ENCODE measurements around the gene ZNF468. TPM values are rescaled to one million over a fixed set of nuclear protein-coding genes. Genes with fewer than 3 reads are reported as not detected.

Gene ZNF468
- total and polyA plus RNA-seq, 10 of the 15 experiments (the other 5 are each of a cell fraction or from before 2014, with no cell fraction given), result 3.9 to 18.8 (median 9.3) TPM

- no peaks in the 10 kb centered on the region for H3K27me3 ChIP-seq (replicated peaks in 1 of 2; ENCODE audit: control insufficient read depth in 2 of 2, insufficient read depth in 2 of 2, low read length in 1 of 2)
- H3K9me3 ChIP-seq (replicated peaks; ENCODE audit: control insufficient read depth, insufficient read depth, low read length), result no peaks in the 10 kb centered on the region; the same call in 2 of the 3 replicates
- intact Hi-C loops (cut with micrococcal nuclease; ENCODE audit: unreplicated experiment) (no loop called here), in situ Hi-C loops (cut with MboI) (no loop called here)
- no peaks in the 10 kb centered on the region for H3K79me2 ChIP-seq (ENCODE audit: control insufficient read depth, insufficient read depth, low read length)
- ChIA-PET RAD21 (ENCODE audit: unreplicated experiment) (no interaction called here), POLR2A (interaction anchor here (0.8 kb wide), 1 partner anchor 11 kb away, joined by 3 read pairs; no protein-coding TSS in a partner anchor), CTCF (no interaction called here), SMC1A (ENCODE audit: uncharacterized antibody, unreplicated experiment) (no interaction called here)
- H3K4me2 ChIP-seq (ENCODE audit: control insufficient read depth, insufficient read depth), result no peak overlapping the region
- no peak for DNase-seq (ENCODE audit: low read depth, low spot score)
- no peak overlapping the region for H3K27ac ChIP-seq (ENCODE audit: control insufficient read depth, insufficient read depth)
- no peaks in the 10 kb centered on the region for H4K20me1 ChIP-seq (ENCODE audit: control insufficient read depth, insufficient read depth)
- 51% methylated on average over 4 of the region's 4 CpGs for WGBS (ENCODE audit: insufficient coverage, insufficient replicate concordance, low lambda C conversion rate, missing lambda C conversion rate)
- FAIRE-seq, result no peak
- no TSS peak for BruUV-seq (replicated peaks)
- ATAC-seq, result no peak
- no peak overlapping the region for H3K4me3 ChIP-seq
- no peak overlapping the region for H3K9ac ChIP-seq (ENCODE audit: control insufficient read depth, insufficient read depth, low read length)
- no peaks in the 10 kb centered on the region for H3K4me1 ChIP-seq (ENCODE audit: control insufficient read depth, insufficient read depth, low read length)
- H3K36me3 ChIP-seq (ENCODE audit: control insufficient read depth in 2 of 2, insufficient read depth in 2 of 2, low read length in 1 of 2), result no peaks in the 10 kb centered on the region; a peak in 1 of 4 replicates
- H2AFZ ChIP-seq (ENCODE audit: control insufficient read depth, low read depth, low read length), result no peak overlapping the region
- TF ChIP-seq RUNX3 (IDR thresholded peaks at IDR 0.05; ENCODE audit: low read length) (no peak), NFYB (IDR thresholded peaks at IDR 0.05; ENCODE audit: insufficient read depth, low read depth, low read length) (no peak), MLLT1 (IDR thresholded peaks at IDR 0.05) (no peak), WRNIP1 (IDR thresholded peaks at IDR 0.05; ENCODE audit: borderline replicate concordance, low read depth, low read length) (no peak), ZNF384 (IDR thresholded peaks at IDR 0.05; ENCODE audit: borderline replicate concordance, low read depth, low read length) (no peak), BCL3 (IDR thresholded peaks at IDR 0.05; ENCODE audit: borderline replicate concordance, insufficient read depth, low read depth, low read length, poor library complexity, severe bottlenecking) (no peak), RBBP5 (conservative IDR thresholded peaks at IDR 0.05) (no peak), PAX8 (IDR thresholded peaks at IDR 0.05) (no peak), ZNF622 (IDR thresholded peaks at IDR 0.05) (no peak), NRF1 (conservative IDR thresholded peaks at IDR 0.05; ENCODE audit: low read depth, low read length) (no peak), RAD51 (IDR thresholded peaks at IDR 0.05) (no peak), NR2C2 (IDR thresholded peaks at IDR 0.05; ENCODE audit: borderline replicate concordance, control insufficient read depth, insufficient read length, low read depth) (no peak), POLR2A (IDR thresholded peaks at IDR 0.05; ENCODE audit: low read depth, low read length) (no peak), SKIL (IDR thresholded peaks at IDR 0.05; ENCODE audit: low read depth, poor library complexity, severe bottlenecking) (no peak), ZSCAN29 (IDR thresholded peaks at IDR 0.05) (no peak), REST (IDR thresholded peaks at IDR 0.05; ENCODE audit: low read depth, low read length) (no peak), SMAD5 (IDR thresholded peaks at IDR 0.05; ENCODE audit: low read depth) (no peak), CHD2 (IDR thresholded peaks at IDR 0.05; ENCODE audit: borderline replicate concordance, low read depth, low read length) (no peak)
These were observed 33.9 kb upstream of the ZNF468 start for GRCh38 chr19:52891336-52891735.
